Measurements from ENCODE around the gene OR1B1.
"Not testable (repeated sequence)": the region's sequence is repeated elsewhere in the genome, so short reads cannot be mapped to it uniquely, and the experiment has no call there.

The OR1B1 gene

GRCh38 chr9:122657527-122657926 lies at the start of gene OR1B1:
TSS of gene OR1B1 (minus strand) at chr9:122657627.
- DNase-seq = no peak

GRCh38 chr9:122695696-122696095 lies 38.3 kb upstream of the OR1B1 start:
- DNase-seq = no peak

- DNase-seq = no peak
Observed at GRCh38 chr9:122684851-122685250, 27.4 kb upstream of the OR1B1 start.

DNA sequence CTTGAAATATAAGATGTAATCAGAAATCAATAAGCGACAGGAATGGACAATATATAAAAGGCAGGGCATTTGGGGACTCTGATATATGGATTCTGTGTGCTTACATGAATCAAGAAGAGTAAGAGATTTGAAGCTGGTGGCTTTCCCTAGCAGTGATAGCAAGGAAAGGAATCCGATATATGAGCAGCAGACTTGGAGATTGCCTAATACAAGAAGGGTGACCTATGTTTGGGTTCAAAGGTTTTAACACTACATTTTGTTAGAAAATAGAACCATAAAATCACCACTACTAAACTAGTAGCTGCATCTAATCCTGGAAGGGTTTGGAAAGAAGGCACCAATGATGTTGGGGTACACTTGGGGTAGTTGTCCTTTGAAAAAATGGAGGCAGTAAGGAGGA lies 15.1 kb upstream of the OR1B1 start:
- DNase-seq = no peak

DNA sequence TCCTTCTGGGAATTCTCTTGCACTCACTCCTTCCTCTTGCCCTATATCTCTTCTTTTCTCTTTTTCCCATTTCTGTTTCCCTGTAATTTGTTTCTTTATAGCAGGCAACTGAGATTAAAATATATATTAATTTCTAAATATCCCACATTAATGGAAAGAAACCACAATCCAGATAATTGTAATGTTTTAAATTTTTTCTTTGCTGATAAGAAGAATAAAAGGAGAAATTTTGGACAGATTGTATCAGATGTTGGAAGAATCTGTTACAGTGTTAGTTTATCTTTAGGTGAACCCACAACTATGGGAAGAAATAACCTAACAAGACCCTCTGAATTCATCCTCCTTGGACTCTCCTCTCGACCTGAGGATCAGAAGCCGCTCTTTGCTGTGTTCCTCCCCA lies 4.0 kb upstream of the OR1B1 start, which contains the start of gene OR1L1:
OR1L1 (plus strand) TSS at position 301 of the 400 bp plus-strand sequence; CDS start at position 301, 0 bp downstream.
- DNase-seq = no peak

- DNase-seq = no peak
Observed at GRCh38 chr9:122656378-122656777, 1.0 kb downstream of the OR1B1 start.

DNA sequence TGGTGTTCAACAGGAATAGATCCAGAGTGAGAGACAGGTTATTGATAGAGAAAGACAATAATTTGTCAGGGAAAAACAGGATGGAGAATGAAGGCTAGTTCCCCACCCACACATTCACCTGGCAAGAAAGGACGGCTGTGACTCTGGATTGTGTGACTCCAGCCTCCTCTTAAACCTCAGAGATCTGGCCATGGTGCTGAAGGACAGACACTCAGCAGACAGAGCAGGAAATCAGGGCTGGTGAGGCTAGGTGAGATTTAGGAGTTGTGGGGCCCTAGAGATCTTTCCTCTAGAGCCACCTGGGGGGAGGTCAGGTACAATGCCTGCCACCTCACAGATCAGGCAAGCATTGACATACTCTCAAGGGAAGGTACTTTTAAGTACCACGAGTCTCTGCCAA lies 15.2 kb downstream of the OR1B1 start:
- no peak for DNase-seq

GRCh38 chr9:122619996-122620395 lies 37.4 kb downstream of the OR1B1 start:
- DNase-seq = no peak

- no peak for DNase-seq
Observed at GRCh38 chr9:122614362-122614761, 43.1 kb downstream of the OR1B1 start, which contains the start of gene OR1Q1. TSS of gene OR1Q1 (plus strand) at chr9:122614738. CDS start at chr9:122614738, 0 bp downstream.

DNA sequence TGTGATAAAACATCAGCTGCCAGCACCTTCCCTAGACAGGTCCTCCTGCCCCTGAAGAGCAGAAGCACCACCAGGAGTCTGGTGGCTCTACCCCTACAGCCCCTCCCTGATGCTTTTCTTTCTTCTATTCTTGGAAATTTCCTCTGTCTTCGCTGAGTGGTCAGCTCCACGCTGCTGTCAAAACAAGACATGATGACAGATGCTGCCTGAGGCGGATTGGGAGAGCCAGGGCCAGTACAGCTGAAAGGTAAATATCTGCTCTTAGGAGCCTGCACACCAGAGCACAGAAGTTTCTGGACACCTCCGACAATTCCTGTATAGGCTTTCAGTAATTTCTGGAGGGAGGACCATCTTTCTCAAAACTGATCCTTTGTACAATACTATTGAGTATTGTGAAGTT lies 47.6 kb downstream of the OR1B1 start:
- no peak for DNase-seq

DNA sequence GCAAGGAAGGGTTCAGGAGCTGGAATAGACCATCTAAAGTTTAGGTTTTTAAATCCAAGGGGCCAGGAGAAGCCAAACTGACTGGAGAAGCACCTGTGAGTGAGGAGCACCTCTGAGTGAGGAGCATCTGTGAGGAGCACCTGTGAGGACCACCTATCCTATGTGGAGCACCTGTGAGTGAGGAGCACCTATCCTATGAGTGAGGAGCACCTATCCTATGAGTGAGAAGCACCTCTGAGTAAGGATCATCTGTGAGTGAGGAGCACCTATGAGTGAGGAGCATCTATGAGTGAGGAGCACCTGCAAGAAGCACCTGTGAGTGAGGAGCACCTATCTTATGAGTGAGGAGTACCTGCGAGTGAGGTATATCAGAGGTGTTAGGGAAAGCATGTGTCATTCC lies 50.8 kb downstream of the OR1B1 start:
- no peak for DNase-seq

DNA sequence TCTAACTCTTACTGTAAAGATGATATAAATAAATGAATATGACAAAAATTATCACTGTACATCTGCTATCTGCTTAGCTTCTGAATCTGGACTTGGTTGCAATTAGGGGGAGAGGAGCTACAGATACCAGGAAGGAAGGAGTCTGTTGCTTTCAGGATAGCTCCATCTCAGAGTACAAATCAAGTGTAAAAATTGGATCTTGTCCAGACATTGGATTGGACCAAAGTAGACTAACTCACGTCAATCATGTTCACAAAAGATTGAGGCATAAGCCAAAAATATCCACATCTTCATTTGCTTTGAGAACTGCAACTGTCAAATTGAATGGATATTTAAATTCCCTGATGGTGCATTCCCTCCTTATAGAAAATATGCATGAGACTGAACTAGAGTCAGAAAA lies 51.7 kb downstream of the OR1B1 start:
- no peak for DNase-seq

DNA sequence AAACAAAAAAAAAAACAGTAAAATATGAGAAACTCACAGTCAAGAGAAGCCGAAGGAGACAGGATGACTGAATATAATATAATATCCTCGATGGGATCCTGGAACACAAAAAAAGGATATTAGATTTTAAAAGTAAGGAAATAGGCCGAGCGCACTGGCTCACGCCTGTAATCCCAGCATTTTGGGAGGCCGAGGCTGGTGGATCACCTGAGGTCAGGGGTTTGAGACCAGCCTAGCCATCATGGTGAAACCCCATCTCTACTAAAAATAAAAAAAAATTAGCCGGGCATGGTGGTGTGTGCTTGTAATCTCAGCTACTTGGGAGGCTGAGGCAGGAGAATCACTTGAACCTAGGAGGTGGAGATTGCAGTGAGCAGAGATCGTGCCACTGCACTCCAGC lies 74.1 kb downstream of the OR1B1 start, which contains the start of gene OR1L8:
OR1L8 (minus strand) TSS at position 101 of the 400 bp plus-strand sequence. CDS start 14,907 bp downstream, outside the sequence.
- not testable (repeated sequence) for DNase-seq

- DNase-seq = no peak
Observed at GRCh38 chr9:122580360-122580759, 77.1 kb downstream of the OR1B1 start.

- no peak for DNase-seq
Observed at GRCh38 chr9:122579874-122580273, 77.6 kb downstream of the OR1B1 start.
